ENCODE results near the gene UAP1L1.

UAP1L1 gene

DNA sequence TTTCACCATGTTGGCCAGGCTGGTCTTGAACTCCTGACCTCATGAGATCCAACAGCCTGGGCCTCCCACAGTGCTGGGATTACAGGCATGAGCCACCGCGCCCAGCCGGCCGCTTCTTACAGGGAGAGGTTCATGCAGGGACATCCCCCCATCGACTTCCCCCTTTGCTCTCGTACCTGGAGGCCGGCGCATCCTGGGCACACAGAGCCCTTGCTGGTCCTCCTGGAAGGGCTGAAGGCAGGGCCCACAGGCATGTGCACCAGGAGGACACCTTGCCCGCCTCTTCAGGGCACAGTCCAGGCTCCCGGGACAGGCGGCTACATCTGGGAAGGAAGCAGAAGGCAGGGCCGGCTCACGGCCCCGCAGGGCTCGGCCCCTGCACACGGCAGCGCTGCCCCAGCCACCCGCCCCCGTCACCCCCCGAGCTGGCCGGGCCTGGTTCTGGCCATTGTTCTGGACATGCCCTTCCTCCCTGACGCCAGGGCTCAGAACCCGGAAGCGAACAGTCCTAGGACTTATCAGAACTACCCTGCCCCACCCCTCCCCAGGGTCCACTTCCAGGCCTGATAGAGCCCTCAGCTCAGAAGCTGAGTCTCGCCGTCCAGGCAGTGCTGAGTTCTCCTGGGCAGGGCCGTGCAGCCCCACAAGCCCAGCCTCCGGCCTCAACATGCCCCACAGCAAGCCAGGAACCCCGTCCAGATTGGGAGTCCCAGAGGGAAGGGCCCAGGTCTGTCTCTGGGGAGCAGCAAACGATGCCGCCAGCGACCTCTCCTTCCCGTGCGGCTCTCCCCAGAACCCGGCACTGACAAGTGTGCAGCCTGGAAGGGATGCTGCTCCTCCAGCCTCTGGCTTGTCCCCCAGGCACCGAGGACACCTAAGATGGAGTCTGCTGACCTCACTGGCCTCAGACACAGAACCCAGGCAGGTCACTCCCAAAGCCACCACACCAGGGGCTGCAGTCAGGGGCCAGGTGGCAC is 34.3 kb upstream of the UAP1L1 start:
- DNase-seq (ENCODE audit: low read depth in 2 of 2, low spot score in 1 of 2), result no peak

DNA sequence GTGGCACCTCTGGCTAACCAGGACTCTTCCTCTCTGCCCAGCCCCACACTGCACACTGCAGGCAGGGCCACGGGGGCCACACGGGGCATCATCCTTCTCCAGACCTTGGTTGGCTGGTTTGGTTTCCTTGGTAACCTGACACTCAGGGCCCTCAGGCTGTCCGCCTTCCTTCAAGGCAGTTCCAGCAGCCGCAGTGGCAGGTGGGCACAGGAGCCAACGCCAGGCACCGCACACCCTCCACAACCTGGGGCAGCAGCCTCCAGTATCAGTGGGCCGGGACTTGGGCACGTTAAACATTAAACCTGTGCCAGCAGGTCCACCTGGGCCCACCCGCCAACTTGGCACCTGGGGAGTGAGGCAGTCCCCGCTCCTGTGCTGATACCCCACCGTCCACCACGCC is 33.3 kb upstream of the UAP1L1 start:
- DNase-seq (ENCODE audit: low read depth in 2 of 2, low spot score in 1 of 2), result no peak

DNA sequence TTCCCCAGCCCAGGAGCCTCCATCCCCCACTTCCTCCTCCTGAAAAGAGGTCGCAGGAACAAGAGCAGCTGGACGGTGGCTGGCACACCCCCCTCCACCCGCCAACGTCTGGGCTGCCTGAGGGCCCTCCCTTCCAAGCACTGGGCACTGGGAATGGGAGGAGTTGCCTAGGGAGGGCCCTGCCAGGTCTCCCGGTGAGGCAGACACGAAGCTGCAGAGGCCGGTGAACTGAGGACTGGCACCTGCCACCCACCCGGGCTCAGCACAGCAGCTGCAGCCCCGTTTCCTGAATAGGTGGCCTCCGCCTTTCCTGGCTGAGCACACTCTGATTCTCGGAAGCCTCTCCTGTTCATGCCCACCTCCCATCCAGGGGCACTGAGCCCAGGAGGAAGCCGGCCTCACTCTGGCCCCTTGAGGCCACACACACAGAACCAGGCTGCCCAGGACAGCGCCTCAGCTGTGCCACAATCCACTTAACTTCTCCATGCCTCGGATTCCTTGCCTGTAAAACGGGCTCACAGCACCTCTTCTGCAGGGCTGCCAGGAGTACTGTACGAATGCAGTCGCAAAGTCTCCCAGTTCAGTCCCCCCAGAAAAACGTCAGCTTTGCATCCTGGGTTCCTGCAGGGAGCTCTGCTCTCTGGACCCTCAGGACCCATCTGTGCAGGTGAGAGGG is 32.7 kb upstream of the UAP1L1 start:
- no peak for DNase-seq (ENCODE audit: low read depth in 2 of 2, low spot score in 1 of 2)

DNA sequence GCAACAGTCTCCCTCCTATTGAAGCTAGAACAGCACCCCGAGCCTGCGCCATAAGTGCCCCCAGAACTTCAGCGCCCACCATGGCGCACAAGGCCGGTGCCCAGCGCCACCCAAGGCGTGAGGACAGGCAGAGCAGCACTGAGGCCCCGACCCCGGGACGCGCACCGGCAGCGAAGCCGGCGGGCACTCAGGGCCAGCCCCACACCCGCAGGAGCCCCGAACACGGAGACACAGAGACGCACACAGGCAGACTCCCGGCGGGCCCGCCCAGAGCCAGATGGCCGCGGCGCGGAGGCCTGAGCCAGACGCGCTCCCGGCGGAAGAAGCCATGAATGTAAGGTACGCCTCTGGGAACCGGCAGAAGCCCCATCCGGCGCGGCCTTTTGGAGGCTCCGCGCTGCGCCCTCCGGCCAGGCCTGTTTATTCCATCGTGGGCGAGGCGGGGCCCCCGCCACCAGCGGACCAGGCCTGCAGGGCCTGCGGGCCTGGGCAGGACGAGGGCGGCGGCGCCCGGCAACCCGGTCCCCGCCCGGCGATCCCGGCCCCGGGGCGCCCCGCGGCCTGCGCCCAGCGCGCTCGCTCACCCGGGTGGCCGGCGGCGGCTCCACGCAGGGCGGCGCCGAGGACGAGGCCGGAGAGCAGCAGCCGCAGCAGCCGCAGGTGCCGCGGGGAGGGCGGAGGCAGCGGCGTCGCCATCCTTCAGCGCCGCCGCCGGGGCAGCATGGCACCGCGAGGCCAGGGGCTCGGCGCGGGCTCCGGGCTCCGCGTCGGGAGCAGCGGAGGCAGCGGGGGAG is 31.8 kb upstream of the UAP1L1 start:
- DNase-seq (ENCODE audit: low read depth in 2 of 2, low spot score in 1 of 2), result no peak

DNA sequence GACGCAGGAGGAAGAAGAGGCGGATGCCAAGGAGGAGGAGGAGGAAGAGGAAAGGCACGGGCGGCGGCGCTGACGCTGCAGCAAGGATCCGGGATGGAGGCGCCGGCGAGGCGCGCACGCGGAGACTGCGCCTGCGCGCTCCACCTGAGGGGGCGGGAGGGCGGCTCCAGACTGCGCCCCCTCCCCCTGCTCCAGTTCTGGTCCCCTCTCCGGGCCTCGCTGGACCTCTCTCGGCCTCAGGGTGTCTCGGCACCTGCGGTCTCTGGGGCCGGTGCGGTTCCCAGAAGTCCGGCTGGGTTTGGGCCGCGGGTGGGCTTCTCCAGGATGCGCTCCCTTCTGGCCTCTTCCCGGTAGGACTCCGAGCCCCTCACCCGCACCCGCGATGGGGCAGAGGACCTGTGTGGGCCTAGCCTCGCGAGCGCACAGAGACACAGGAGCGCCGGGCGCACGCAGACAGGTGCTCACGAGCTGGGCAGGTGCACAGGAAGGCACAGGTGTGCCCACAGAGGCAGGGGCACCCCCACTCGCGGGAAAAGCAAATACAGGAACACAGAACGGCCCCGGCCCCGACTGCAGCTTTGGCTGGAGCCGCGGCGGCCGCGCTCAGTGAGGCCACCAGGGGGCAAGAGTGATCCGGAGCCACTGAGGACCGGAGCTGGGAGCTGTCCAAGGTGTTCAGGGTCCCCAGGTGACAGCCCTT is 31.1 kb upstream of the UAP1L1 start, which contains the start of gene NPDC1:
Gene NPDC1, minus strand, starts transcription at position 90 of the 700 bp plus-strand sequence. CDS start 188 bp downstream, outside the sequence.
- peak in 1 of 2 donors; percentile 58 for DNase-seq (ENCODE audit: low read depth in 2 of 2, low spot score in 1 of 2)

DNA sequence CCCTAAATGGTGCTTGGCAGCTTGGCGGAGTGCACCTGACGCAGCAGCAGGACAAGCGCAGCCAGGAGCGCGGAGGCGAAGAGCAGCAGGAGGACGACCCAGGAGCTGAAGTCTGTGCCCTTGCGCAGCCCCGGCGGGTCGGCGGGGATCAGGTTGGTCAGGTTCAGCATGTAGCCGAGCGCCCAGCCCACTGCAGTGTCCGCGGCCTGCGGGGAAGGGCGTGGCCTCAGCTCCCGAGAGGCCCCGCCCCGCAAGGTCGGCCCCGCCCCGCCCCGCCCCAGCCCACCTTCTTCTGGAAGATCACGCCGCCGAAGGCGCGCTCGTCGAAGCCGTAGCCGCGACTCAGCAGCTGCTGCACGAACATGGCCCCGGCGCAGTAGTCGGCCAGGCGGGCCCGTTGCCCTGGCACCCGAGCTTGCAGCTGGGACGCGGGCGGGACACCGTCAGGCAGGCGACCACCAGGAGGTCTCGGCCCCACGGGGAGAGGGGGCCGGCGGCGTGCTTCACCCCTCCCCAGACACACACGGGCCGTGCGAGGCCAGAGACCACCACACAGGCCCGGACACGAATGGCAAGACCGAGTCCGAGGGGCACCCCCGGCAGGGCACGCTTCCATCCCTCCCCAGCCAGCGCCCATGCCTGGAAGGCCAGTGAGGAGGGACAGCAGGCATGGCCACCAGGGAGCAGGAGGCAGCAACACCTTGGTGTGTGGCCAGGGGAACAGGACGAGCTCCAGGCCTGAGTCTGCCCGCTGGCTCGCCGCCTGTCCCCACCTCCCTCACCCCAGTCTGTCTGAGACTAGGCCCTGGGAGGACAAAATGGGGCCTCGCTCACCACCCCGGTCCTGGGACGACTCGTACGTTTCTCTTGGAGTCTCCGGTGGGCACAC is 28.4 kb upstream of the UAP1L1 start:
- DNase-seq (ENCODE audit: low read depth in 2 of 2, low spot score in 1 of 2), result no peak

DNA sequence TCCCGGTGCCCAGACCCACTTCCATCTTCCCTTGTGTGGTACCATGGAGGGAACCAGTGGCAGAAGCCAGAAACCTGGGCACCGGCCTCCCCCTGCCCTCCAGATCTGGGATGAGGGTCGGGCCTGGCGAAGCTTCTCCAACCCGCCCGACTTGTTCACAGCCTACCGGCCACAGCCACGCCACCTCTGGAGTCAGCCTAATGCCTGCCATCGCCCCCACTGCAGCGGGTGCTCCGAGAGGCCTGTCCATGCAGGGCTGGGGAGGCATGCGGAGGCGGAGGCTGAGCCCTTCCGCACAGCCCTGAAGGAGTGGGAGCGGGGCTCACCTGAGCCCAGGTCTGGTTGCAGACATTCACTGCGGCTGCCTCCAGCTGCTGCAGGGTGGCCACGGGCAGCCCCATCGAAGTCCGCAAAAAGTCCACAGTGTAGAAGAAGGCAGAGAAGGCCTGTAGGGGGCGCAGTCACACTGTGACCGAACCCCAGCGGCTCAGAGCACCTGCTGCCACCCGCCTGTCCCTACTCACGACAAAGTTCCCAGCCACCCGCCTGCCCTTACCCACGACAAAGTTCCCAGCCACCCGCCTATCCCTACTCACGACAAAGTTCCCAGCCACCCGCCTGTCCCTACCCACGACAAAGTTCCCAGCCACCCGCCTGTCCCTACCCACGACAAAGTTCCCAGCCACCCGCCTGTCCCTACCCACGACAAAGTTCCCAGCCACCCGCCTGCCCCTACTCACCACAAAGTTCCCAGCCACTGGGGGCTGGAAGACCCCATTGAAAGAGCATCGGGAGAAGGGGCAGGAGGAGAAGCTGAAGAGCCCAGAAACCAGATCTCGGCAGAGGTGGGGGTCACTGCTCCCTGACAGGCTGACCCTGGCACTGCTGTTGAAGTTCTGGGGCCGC is 27.5 kb upstream of the UAP1L1 start:
- no peak for DNase-seq (ENCODE audit: low read depth in 2 of 2, low spot score in 1 of 2)

DNA sequence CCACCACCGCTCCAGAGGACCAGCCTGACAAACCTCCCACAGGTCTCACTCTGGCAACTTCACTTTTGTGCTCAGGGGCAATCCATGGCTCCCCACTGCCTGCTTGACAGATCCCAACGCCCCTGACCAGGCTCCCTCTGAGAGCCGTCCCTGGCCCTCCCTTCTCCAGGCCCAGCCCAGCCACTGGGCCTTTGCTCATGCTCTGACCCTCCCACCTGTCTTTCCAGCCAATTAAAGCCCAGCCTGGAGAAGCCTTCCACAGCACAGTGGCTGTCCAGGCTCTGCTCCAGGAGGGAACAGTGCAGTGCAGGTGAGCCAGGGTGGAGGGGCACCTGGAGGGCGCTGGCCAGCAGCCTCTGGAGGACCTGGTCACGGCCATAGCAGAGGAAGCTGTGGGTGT is 26.7 kb upstream of the UAP1L1 start:
- no peak for DNase-seq (ENCODE audit: low read depth in 2 of 2, low spot score in 1 of 2)

DNA sequence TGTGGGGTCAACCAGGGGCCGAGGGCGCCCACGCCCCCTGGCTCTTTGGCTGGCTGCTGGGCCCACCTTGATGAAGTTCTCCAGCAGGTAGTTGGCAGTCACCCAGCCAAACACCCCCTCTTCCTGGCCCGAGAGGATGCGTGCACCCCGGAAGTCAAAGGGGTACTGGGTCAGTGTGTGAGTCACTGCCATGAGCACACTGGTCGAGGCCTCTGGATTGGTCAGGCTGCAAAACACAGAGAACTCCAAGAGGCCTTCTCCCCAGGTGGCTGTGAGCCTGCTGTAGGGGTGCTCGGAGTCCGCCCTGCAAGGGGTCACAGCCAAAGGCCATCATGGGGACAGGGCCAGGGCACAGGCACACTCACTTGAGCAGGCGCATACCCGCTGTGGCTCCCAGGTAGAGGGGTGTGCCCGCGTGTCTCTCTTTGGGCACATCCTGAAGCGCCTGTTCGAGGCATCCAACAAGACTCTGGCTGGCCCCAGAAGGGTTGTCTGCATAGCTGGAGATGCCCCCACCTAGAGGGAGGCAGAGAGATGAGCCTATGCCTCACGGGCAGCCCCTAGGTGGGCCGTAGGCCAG is 26.1 kb upstream of the UAP1L1 start:
- no peak for DNase-seq (ENCODE audit: low read depth in 2 of 2, low spot score in 1 of 2)

DNA sequence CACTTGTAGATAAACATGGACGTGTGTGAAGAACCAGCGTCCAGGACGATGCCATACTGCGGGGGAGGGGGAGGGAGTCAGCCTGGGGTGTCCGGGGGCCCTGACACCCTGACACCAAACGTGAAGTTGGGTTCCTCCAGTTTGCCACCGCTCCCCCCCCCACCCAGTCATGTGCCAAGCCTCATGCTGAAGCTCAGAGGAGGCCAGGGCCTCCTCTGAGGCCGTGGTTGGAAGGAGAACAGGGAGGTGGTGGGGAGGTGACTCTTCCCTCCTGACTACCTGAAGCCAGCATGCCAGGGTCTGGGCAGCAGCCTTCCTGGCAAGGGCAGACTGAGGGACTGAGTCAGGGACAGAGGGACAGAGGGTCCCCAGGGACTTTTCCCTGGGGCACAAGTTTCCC is 25.0 kb upstream of the UAP1L1 start:
- no peak for DNase-seq (ENCODE audit: low read depth in 2 of 2, low spot score in 1 of 2)

DNA sequence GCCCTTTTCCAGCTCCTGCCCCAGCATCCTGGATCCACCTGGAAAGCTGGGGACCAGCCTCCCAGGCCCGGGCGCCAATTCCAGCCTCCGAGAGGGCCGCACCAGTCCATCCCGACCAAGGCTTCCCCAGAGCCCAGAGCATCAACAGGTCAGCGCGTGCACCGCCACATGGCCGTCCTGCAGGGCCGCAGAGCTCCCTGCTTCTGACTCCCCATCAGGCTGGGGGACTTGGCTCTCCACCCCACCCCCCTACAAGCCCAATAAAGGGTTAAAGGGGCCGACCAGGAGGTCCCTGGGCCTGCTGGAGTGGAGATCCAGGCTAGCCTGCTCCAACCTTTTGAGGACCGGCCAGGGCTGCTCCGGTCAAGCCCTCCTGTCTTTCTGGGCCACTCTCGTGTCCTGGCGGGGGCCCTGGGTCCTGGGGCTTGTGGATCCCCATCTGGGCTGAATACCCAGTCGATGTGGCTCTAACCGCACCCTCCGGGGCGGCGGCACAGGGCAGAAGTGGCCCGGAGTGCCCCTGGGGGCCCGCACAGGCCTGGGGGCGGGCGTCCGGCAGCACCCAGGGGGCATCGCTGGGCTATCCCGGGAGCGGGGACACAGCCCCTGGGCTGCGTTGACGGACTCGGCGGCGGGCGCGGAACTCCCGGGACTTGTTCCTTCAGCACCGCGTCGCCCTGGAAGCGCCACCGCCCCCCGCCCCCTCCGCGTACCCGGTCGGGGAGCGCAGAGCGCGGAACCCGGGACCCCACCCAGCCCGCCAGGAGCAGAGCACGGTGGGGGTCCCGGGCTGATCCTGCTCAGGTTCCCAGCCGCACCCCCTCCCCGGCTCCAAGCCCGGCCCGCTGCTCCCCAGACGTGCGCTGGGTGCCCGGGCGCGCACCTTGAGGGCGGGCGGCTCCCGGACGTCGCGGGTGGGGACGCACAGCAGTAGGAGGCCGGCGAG is 24.0 kb upstream of the UAP1L1 start:
- no peak for DNase-seq (ENCODE audit: low read depth in 2 of 2, low spot score in 1 of 2)

DNA sequence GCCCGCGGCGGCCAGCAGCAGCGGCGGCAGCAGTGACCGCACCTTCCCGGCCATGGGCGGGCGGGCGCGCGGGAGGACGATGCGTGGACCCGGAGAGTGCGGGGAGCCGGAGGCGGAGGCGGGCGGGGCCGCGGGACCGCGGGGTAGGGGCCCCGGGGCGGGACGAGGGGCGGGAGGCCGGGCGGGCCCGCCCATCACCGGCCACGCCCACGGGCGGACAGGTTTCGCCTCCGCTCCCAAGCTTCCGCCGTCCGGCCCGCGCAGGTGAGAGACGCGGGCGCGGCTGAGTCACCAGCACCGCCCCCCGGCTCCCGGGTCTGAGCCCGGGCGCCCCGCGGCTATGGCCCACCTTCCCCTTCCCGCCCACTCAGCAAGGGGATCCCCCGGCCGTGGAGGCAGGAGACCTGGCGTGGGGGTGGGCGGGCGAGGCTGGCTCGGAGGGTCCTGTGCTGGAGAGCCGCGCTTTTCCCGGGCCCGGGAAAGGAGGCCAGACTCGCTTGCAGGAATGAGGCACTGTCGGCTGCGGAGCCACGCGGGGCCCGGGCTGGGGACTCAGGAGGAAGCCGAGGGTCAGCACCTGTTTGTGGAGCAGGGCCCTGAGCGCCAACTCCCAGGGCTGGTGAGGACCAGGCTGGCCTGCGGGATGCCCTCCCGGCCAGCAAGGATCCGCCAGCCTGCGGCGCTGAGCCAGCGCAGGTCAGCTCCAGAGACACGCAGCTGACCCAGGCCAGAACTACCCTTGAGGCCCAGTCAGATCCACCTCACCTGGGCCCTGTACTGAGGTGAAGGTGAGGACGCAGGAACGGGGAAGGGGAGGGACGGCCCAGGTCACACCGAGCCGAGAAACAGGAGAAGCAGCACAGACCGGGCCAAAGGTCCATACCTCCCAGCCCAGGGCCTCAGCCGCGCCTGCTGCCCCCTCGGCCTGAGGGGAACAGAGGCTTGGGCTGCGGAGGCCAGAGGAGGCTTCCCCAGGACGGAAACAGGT is 23.1 kb upstream of the UAP1L1 start, which contains the start of gene ENTPD2:
Gene ENTPD2, minus strand, starts transcription at position 118 of the 988 bp plus-strand sequence. Its CDS starts 64 bp downstream, at position 54.
- no peak for DNase-seq (ENCODE audit: low read depth in 2 of 2, low spot score in 1 of 2)

DNA sequence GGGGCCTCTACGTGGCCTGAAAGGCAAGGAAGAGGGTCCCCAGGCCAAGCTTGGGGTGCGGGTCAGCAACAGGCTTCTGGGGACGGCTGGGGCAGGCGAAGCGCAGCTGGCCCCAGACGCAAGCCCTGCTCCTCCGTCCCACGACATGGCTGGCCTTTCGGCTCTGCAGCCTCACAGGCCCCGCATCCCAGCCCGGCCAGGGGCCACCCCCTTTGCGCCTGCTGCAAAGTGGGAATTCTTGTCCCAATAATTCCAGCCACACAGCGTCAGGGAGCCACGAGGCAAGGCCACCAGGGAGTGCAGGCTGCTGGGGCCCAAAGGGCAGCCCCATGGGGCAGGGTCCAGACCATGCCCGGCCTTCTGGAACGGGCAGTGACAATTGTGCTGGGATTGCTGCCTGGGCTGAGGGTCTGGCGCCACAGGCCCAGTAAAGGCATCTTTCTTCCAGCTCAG is 22.4 kb upstream of the UAP1L1 start:
- no peak for DNase-seq (ENCODE audit: low read depth in 2 of 2, low spot score in 1 of 2)

DNA sequence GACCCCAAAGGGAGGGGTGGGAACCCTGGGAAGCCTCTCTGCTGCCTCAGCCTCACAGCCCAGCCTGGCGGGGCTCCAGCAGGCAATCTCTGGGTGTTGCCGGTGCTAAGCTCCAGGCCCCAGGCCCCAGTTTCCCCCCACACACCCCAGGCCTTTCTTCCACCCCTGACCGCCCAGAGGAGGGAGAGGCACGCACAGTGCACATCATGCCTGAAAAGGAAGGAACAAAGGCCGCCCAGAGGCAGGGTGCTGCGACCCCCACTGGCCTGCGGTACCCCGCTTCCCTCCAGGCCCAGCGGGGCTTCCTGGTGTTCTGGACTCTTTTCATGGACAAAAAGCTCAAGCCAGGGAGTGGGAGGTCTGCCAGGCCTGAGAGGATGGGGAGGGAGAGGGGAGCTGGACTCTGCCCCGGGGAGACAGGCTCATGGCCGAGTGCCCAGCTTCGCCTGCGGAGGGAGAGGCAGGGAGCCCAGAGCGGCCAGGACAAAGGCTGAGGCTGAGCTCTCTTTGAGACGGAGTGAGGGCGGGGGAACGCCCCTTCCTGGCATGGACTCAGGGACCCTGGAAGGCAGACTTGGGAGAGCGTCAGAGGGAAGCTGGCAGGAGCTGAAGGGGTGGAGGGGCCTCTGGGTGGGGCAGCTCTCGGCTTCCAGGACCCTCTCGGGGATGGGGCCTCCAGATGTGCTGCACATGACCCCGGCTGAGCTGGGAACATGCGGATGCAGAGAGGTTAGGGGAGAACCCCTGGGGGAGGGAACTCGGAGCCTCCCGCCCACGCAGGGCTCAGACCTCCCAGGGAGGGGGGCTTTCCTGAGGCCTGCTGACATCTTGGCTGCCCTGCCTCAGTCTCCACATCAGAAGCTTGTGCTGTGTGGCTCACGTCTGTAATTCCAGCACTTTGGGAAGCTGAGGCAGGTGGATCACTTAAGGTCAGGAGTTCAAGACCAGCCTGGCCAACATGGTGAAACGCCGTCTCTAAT is 21.6 kb upstream of the UAP1L1 start:
- DNase-seq (ENCODE audit: low read depth in 2 of 2, low spot score in 1 of 2), result no peak

Data from stimulated activated CD8-positive, alpha-beta memory T cell treated with anti-CD3 and anti-CD28 coated beads, Interleukin-4, amount 100 ng/mL, for 1 hour (primary cell).